Measurements from ENCODE around the gene FRMD3. TPM values are rescaled to one million over a fixed set of nuclear protein-coding genes. Genes with fewer than 3 reads are reported as not detected.

FRMD3 gene
- total RNA-seq, 4 donors from 2014 or later: 10.4 to 19.6 (median 16.4) TPM

- no peak for TF ChIP-seq CTCF (IDR thresholded peaks at IDR 0.05; ENCODE audit: low read depth)
Observed at GRCh38 chr9:83334320-83334719, 203.9 kb downstream of the FRMD3 start.

GRCh38 chr9:83330207-83331196 lies 207.7 kb downstream of the FRMD3 start:
- no peak for TF ChIP-seq CTCF (IDR thresholded peaks at IDR 0.05; ENCODE audit: low read depth)

DNA sequence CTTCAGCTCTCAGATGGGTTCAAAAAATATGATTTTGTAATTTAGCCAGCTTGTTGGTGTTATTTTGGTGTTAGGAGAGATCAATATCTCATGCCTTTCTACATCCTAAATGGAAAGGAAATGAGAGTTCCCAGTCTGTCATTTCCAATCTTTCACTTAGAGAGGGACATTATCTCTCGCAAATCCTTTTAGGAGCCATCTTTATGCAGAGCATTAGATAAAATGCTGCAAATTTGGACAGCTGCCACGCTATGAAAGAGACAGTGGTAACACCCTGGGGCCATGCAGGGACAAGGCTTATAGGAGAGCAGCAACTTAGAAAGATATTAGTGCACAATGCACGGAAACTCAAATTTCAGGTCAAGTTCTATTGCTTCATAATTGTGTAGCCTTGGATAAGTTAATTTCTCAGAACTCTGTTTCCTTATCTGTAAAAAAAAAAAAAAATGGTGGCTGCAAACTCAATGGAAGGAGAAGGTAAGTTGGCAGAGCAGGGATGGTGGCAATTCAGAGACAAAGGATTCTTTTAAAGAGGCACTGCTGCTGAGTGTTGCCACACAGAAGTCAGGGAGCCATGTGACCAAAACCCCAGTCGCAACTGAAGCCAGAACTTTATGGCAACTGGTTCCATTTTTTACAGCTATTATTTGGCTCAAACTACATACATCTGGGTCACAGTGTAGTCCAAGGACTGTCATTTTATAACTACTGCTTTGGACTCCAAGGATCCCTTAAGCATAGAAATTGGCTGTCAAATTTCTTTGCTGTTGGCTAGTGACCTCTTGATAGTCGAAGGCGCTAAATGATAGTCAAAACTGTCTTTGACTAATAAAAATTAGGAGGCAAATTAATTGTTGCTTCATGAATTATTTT lies 210.2 kb downstream of the FRMD3 start:
- TF ChIP-seq CTCF (IDR thresholded peaks at IDR 0.05; ENCODE audit: low read depth): no peak

DNA sequence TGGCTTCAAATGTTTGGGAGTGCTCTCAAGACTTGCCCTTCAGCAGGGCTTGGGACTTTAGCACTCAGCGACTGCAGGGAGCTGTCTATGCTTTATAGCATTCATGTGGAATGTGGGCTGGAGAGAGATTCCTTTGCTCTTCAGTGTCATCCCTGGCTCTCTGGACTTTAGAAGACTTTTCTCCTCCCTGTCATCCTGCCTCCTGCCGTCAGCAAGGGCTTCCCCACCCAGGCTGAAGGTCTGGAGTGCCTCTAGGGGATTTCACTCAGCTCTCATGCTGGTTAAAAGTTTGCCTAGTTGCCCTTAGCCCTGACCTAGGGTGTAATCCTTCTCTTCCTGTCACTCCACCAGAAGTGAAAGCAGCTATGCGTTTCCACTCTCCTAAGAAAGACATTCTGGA lies 210.9 kb downstream of the FRMD3 start:
- no peak for TF ChIP-seq CTCF (IDR thresholded peaks at IDR 0.05; ENCODE audit: low read depth)

GRCh38 chr9:83323148-83323547 lies 215.1 kb downstream of the FRMD3 start:
- no peak for TF ChIP-seq CTCF (IDR thresholded peaks at IDR 0.05; ENCODE audit: low read depth)

- TF ChIP-seq CTCF (IDR thresholded peaks at IDR 0.05; ENCODE audit: low read depth): no peak
Observed at GRCh38 chr9:83322438-83322837, 215.8 kb downstream of the FRMD3 start.

DNA sequence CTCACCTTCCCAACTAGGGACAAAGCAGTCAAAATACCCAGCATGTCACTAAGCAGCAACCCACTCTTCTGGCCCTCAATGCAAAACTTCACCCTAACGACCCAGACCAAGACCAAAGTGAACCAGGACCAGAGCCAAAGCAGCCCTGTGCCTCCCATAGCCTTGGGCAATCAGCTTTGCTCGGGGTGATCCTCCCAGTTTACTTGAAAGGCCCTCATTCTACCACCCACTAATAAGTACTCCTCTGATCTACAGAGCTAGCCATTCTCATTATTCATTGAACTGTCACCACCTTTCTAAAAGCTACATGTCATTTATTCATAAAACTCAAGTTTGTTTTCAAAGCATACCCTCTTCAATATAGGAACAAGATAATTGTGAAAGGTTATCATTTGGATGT lies 221.0 kb downstream of the FRMD3 start:
- no peak for TF ChIP-seq CTCF (IDR thresholded peaks at IDR 0.05; ENCODE audit: low read depth)
